ENCODE results near the gene LHX4.

Gene LHX4

DNA sequence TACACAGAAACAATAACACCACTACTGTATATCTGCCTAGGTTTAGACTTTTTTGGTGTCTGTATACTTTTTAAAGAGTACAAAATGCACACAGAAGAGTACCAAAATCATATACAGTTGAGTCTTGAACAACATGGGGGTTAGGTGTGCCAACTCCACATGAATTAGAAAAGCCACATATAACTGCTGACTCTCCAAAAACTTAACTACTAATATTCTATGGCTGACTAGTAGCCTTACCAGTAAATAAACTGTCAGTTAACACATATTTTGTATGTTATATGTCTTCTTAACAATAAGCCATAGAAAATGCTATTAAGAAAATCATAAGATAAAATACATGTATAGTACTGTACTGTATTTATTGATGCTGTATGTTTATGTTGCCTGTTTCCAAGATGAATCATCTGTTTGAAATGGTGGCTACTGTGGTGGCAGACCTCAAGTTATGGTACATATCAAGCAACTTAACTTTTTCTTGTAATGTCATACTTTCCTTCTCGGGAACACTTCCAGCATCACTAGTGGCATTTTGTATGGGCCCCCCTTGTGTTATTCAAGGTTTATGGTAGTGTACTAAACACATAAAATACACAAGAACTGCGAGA is 71.2 kb downstream of the LHX4 start:
- TF ChIP-seq ZFX (IDR thresholded peaks at IDR 0.05; ENCODE audit: borderline replicate concordance): no peak
- TF ChIP-seq, protein P1, sequence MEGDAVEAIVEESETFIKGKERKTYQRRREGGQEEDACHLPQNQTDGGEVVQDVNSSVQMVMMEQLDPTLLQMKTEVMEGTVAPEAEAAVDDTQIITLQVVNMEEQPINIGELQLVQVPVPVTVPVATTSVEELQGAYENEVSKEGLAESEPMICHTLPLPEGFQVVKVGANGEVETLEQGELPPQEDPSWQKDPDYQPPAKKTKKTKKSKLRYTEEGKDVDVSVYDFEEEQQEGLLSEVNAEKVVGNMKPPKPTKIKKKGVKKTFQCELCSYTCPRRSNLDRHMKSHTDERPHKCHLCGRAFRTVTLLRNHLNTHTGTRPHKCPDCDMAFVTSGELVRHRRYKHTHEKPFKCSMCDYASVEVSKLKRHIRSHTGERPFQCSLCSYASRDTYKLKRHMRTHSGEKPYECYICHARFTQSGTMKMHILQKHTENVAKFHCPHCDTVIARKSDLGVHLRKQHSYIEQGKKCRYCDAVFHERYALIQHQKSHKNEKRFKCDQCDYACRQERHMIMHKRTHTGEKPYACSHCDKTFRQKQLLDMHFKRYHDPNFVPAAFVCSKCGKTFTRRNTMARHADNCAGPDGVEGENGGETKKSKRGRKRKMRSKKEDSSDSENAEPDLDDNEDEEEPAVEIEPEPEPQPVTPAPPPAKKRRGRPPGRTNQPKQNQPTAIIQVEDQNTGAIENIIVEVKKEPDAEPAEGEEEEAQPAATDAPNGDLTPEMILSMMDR (IDR thresholded peaks at IDR 0.05): no peak
- H3K27ac ChIP-seq: no peak overlapping the region

DNA sequence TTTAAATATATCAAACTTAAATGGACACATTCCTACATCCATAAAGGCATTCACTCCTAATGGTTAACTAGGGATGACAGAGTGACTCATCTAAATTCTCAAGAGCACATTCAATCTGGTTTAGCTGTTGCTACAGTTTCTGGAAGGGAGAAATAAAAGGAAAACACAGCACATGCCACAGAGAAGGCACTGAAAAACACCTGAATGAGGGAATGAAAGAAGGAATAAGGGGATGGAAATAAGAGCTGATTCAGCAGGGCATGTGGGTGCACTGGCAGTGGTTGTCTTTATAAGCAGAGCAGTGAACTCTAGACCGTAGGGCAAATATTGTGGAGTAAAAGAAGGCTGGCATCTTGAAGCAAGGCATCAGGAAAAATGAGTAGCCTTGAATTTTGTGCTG is 79.3 kb downstream of the LHX4 start:
- TF ChIP-seq ZFX (IDR thresholded peaks at IDR 0.05; ENCODE audit: borderline replicate concordance): no peak
- TF ChIP-seq, protein P1 (IDR thresholded peaks at IDR 0.05): no peak
- no peak overlapping the region for H3K27ac ChIP-seq

DNA sequence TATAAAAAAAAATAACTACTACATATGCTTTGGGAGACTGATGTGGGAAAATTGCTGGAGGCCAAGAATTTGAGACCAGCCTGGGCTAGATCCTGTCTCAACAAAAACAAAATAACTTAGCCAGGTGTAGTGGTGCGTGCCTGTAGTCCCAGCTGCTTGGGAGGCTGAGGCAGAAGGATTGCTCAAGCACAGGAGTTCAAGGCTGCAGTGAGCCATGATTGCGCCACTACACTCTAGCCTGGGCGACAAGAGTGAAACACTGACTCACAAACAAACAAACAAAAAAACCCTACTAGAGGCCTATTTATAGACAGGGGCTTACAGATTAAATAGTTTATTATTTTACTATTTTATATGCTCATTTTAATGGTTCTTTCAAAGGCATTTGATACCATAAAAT is 80.0 kb downstream of the LHX4 start:
- no peak overlapping the region for H3K27ac ChIP-seq
- TF ChIP-seq, protein P1 (IDR thresholded peaks at IDR 0.05): no peak
- no peak for TF ChIP-seq ZFX (IDR thresholded peaks at IDR 0.05; ENCODE audit: borderline replicate concordance)

DNA sequence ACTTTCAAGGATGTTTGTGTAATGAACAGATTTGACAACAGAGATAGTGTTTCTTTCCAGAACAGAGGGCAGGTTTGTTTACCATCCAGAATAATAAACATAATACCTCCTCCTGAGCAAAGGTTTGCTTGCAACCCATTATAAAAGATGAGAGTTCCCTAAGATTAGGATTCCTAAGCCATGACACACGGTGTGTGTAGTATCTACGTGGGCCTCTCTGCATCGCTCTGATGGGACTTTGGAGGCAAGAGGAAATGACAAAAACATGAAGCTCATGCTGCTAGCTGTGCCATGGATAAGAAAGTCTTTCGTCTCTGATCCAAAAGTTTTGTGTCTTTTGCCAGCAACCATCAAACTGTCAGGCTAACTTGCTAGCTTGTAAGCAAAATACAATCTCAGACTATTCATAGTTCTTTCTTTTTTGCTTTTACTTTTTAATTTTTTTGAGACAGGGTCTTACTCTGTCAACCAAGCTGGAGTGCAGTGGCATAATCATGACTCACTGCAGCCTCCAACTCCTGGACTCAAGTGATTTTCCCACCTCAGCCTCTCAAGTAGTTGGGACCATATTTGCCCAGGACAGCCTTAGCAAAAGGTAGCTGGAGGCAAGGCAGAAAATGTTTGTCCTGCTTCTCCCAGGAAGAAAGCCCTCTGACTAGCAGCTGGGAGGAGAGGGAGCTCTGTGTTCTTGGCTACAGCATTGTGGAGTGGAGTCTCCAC is 81.1 kb downstream of the LHX4 start:
- H3K27ac ChIP-seq: peak overlapping the region; percentile 47
- TF ChIP-seq, protein P1 (IDR thresholded peaks at IDR 0.05): no peak
- no peak for TF ChIP-seq ZFX (IDR thresholded peaks at IDR 0.05; ENCODE audit: borderline replicate concordance)

DNA sequence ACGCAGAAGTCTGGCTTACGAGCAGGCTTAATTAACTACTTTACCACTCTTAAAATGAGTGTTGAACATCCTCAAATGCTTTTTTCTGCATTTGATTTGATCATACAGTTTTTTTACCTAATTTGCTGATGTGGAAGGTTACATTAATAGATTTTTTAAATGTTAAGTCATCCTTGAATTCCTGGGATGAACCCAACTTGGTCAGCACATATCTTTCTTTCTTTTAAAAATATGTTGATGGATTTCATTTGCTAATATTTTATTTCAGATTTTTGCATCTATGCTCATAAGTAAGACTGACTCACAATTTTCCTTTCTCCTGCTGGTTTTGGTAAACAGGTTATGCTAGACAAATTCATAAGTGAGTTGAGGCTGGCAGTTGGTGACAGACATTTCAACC is 82.9 kb downstream of the LHX4 start:
- TF ChIP-seq, protein P1 (IDR thresholded peaks at IDR 0.05): no peak
- no peak for TF ChIP-seq ZFX (IDR thresholded peaks at IDR 0.05; ENCODE audit: borderline replicate concordance)
- no peak overlapping the region for H3K27ac ChIP-seq

DNA sequence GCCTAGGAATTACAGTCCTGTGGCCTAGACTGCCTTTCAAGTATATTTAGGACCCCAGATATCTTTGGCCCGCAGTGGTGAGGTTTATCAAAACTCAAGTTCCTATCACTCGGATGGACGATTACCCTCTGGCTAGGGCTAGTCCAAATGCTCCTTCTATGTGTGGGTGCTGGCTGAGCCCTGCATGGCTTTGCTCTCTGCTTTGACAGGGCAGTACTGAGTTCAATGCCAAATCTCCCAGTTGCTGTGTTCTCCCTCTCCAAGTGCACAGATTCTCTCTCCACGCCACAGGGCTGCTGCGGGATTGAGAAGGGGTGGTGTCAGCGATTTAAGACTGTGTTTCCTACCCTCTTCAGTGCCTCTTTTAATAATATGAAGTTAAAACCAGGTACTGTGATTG is 97.0 kb downstream of the LHX4 start:
- TF ChIP-seq ZFX (IDR thresholded peaks at IDR 0.05; ENCODE audit: borderline replicate concordance): no peak
- TF ChIP-seq, protein P1 (IDR thresholded peaks at IDR 0.05): no peak
- H3K27ac ChIP-seq: no peak overlapping the region
